GM12878 (cell line): ENCODE data around the gene TOR1AIP1. TPM values are rescaled to one million over a fixed set of nuclear protein-coding genes. Genes with fewer than 3 reads are reported as not detected.

Experiments
- ATAC-seq: fragments of 200-7000 bp; cut with Tn5 transposase; 3 replicates; pipeline ENCODE4 v1.9.1; 2020; ENCODE audit warnings: mild to moderate bottlenecking, moderate library complexity
- BruUV-seq: library from RNA; stranded (reverse); fragments of 400-500 nt; replicated peaks from 2 replicates; lab custom pipeline; 2021; lab: Mats Ljungman, UMichigan
- CTCF ChIA-PET: fragments of 300-600 bp; sonication (Branson Sonifier 250); formaldehyde crosslinking; extraction: SDS; loops from one replicate; lab custom pipeline; 2021; ENCODE audit warnings: inconsistent platforms; lab: Yijun Ruan, JAX
- POLR2A ChIA-PET: fragments of 350-600 bp; formaldehyde crosslinking; extraction: SDS; loops from one replicate; lab custom pipeline; 2021; ENCODE audit warnings: inconsistent platforms; lab: Charles Lee
- RAD21 ChIA-PET: fragments of 300-600 bp; sonication (Branson Sonifier 250); formaldehyde crosslinking; loops from one replicate; lab custom pipeline; 2023; ENCODE audit warnings: antibody characterized with exemption; ENCODE audit not compliant: unreplicated experiment; lab: Charles Lee
- SMC1A ChIA-PET: fragments of 300-600 bp; sonication (Branson Sonifier 250); formaldehyde crosslinking; loops from one replicate; lab custom pipeline; 2023; ENCODE audit not compliant: unreplicated experiment, uncharacterized antibody; lab: Charles Lee
- DNase-seq: peaks from one replicate; pipeline ENCODE4 v3.0.0-alpha.2; 2011; ENCODE audit warnings: low read depth, low spot score
- FAIRE-seq: peaks from 3 replicates; lab custom pipeline; 2011; peaks lifted over from hg19 to GRCh38; lab: Jason Lieb, UNC
- H2AFZ ChIP-seq: 2 replicates; pipeline ENCODE4 v1.6.0; 2011; ENCODE audit warnings: low read depth, low read length, control low read depth; ENCODE audit not compliant: control insufficient read depth
- H3K27ac ChIP-seq: 2 replicates; pipeline ENCODE4 v1.5.1; 2011; ENCODE audit warnings: control low read depth; ENCODE audit not compliant: control insufficient read depth, insufficient read depth
- H3K27me3 ChIP-seq, 2 experiments: replicated peaks in 1 of 2; 2 replicates each; pipeline versions ENCODE4 v1.6.0 to v1.6.1; 2011; ENCODE audit warnings: low read length in 1 of 2; ENCODE audit not compliant: control insufficient read depth in 2 of 2, insufficient read depth in 2 of 2
- H3K36me3 ChIP-seq, 2 experiments: 2 replicates each; pipeline ENCODE4 v1.5.1; 2011; ENCODE audit warnings: low read length in 1 of 2; ENCODE audit not compliant: control insufficient read depth in 2 of 2, insufficient read depth in 2 of 2
- H3K4me1 ChIP-seq: 2 replicates; pipeline ENCODE4 v1.6.1; 2011; ENCODE audit warnings: mild to moderate bottlenecking, low read length, moderate library complexity, mixed read lengths; ENCODE audit not compliant: control insufficient read depth, insufficient read depth
- H3K4me2 ChIP-seq: 2 replicates; pipeline ENCODE4 v1.6.0; 2011; ENCODE audit warnings: control low read depth; ENCODE audit not compliant: control insufficient read depth, insufficient read depth
- H3K4me3 ChIP-seq: fragments of 200-600 bp; sonication (generic); 2 replicates; pipeline ENCODE4 v1.5.1; 2016
- H3K79me2 ChIP-seq: 2 replicates; pipeline ENCODE4 v1.6.0; 2011; ENCODE audit warnings: low read length; ENCODE audit not compliant: control insufficient read depth, insufficient read depth
- H3K9ac ChIP-seq: 2 replicates; pipeline ENCODE4 v1.8.0; 2011; ENCODE audit warnings: low read length, control low read depth, mixed read lengths; ENCODE audit not compliant: control insufficient read depth, insufficient read depth
- H3K9me3 ChIP-seq: replicated peaks from 3 replicates; pipeline ENCODE4 v1.5.1; 2011; ENCODE audit warnings: mild to moderate bottlenecking, low read length; ENCODE audit not compliant: control insufficient read depth, insufficient read depth
- H4K20me1 ChIP-seq: 2 replicates; pipeline ENCODE4 v1.6.0; 2011; ENCODE audit not compliant: control insufficient read depth, insufficient read depth
- BCL11A ChIP-seq: IDR thresholded peaks from 2 replicates; pipeline ENCODE4 v1.6.1; 2011; ENCODE audit warnings: low read depth, low read length
- BRCA1 ChIP-seq: IDR thresholded peaks from 2 replicates; pipeline ENCODE4 v1.6.1; 2011; ENCODE audit warnings: low read depth, low read length, improper control_type of control experiment
- CBX5 ChIP-seq: sonication (generic); IDR thresholded peaks from 2 replicates; pipeline ENCODE4 v1.6.1; 2016; ENCODE audit warnings: low read depth, moderate library complexity, mild to moderate bottlenecking, inconsistent platforms
- FOXM1 ChIP-seq: IDR thresholded peaks from 2 replicates; pipeline ENCODE4 v1.6.1; 2012; ENCODE audit warnings: low read depth, mild to moderate bottlenecking, inconsistent platforms, low read length, moderate library complexity
- HDAC2 ChIP-seq: fragments of 200-600 bp; sonication (generic); IDR thresholded peaks from 2 replicates; pipeline ENCODE4 v1.6.1; 2017
- IRF4 ChIP-seq: IDR thresholded peaks from 2 replicates; pipeline ENCODE4 v1.6.1; 2011; ENCODE audit warnings: low read depth, low read length
- IRF5 ChIP-seq: fragments of 450-650 bp; IDR thresholded peaks from 2 replicates; pipeline ENCODE4 v1.6.1; 2017; ENCODE audit warnings: borderline replicate concordance
- KDM1A ChIP-seq: fragments of 200-600 bp; sonication (generic); IDR thresholded peaks from 2 replicates; pipeline ENCODE4 v1.6.1; 2016; ENCODE audit warnings: borderline replicate concordance
- NFXL1 ChIP-seq: fragments of 450-650 bp; IDR thresholded peaks from 2 replicates; pipeline ENCODE4 v1.6.1; 2017; ENCODE audit warnings: antibody characterized with exemption, mild to moderate bottlenecking, borderline replicate concordance
- RAD51 ChIP-seq: fragments of 450-650 bp; IDR thresholded peaks from 2 replicates; pipeline ENCODE4 v1.6.1; 2016; ENCODE audit warnings: moderate library complexity, mild to moderate bottlenecking, inconsistent platforms
- SMAD5 ChIP-seq: IDR thresholded peaks from 2 replicates; pipeline ENCODE4 v1.6.1; 2016; ENCODE audit warnings: antibody characterized with exemption, low read depth
- TCF7 ChIP-seq: IDR thresholded peaks from 2 replicates; pipeline ENCODE4 v1.6.1; 2014; ENCODE audit warnings: antibody characterized with exemption, borderline replicate concordance
- USF2 ChIP-seq: IDR thresholded peaks from 2 replicates; pipeline ENCODE4 v1.6.1; 2011; ENCODE audit warnings: low read depth, low read length, improper control_type of control experiment, borderline replicate concordance
- WGBS: methylation state at CpG from one replicate; pipeline ENCODE4 v1.1.6; 2016; ENCODE audit warnings: low lambda C conversion rate; ENCODE audit not compliant: insufficient replicate concordance, insufficient coverage; ENCODE audit errors: missing lambda C conversion rate; 5-methylcytosine and 5-hydroxymethylcytosine counted together
- in situ Hi-C: fragments of 300-500 bp; cut with MboI; formaldehyde crosslinking; loops from 9 replicates; pipeline ENCODE4 v1.14.3; 2018; ENCODE audit warnings: mixed read lengths
- intact Hi-C: fragments of 100-400 bp; cut with micrococcal nuclease; formaldehyde crosslinking; loops from one replicate; pipeline ENCODE4 v1.14.2; 2022; ENCODE audit not compliant: unreplicated experiment
- polyA plus RNA-seq, 11 experiments: library from polyadenylated mRNA; depleted of rRNA in 4 of 11; unstranded in 6 of 11; stranded (reverse) in 5 of 11; fragments of >200 nt; fragmentation: Nextera tagmentation in 4 of 11; fragmentation: Illumina TruSeq in 1 of 11; extraction: Ambion mirVana in 4 of 11; extraction: Trizol in 1 of 11; gene quantifications; 1 replicate in 1 of 11; 2 replicates in 10 of 11; pipeline versions ENCODE4 v1.2.1 to v1.2.3, GENCODE V29; 2011 to 2016; ENCODE audit warnings: inconsistent platforms in 2 of 11, missing spikeins in 2 of 11, low read depth in 1 of 11
- total RNA-seq, 4 experiments: library from RNA; depleted of rRNA in 3 of 4; stranded (reverse); fragments of >200 nt in 3 of 4; fragmentation: Illumina TruSeq in 1 of 4; extraction: Trizol in 1 of 4; gene quantifications; 2 replicates each; pipeline versions ENCODE4 v1.2.1 to v1.2.3, GENCODE V29; 2013 to 2021

Gene TOR1AIP1
- total and polyA plus RNA-seq, 10 of the 15 experiments (the other 5 are each of a cell fraction or from before 2014, with no cell fraction given): 14.8 to 36.0 (median 25.8) TPM

DNA sequence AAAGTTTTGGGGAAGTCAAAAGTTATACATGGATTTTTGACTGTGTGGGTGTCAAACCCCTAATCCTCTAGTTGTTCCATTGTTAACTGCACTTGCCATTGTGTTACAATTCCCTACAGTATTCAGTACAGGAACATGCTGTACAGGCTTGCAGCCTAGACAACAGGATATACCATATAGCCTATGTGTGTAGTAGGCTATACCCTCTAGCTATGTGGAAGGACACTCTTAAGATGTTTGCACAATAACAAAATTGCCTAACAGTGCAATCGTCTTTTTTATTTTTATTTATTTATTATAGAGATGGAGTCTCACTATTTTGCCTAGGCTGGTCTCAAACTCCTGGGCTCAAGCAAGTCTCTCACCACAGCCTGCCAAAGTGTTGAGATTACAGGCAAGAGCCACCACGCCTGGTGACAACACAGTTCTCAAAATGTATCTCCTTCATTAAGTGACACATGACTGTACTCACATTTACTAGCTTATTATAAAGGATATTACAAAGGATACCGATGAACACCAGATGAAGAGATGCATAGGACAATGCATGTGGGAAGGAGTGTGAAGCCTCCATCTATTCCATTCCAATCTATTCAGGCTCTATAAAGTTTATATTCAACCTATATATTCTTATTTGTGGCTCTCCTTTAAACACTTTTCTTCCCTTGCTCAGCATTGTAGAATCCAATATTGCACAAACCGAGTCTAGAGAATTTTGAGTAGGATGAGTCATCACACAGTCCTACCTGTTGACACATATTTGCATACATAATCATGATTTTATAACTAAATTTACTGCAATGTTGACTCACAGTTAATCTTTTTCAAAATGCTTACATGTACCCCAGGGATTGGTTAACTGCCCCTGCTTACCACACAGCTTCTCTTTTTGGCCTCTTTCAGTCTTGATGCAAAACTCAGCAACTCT is 44.1 kb downstream of the TOR1AIP1 start:
- intact Hi-C loops (no loop called here), in situ Hi-C loops (no loop called here)
- Histone ChIP-seq H3K27me3 (no peaks in the 10 kb centered on the region), H3K9ac (no peak overlapping the region), H3K36me3 (peaks cover 0 to 7% of the 10 kb centered on the region in 2 experiments; a peak in 1 of 4 replicates), H3K27ac (no peak overlapping the region), H3K79me2 (no peaks in the 10 kb centered on the region), H4K20me1 (no peaks in the 10 kb centered on the region), H3K4me1 (no peaks in the 10 kb centered on the region), H3K4me2 (no peak overlapping the region), H2AFZ (no peak overlapping the region), H3K4me3 (no peak overlapping the region), H3K9me3 (no peaks in the 10 kb centered on the region)
- ChIA-PET POLR2A (interaction anchor here (0.8 to 0.9 kb wide), 2 partner anchors 8 to 109 kb away, joined by 3 read pairs; no protein-coding TSS in a partner anchor), SMC1A (interaction anchor here (0.7 to 1.5 kb wide), 6 partner anchors 9 to 65 kb away, joined by 3 read pairs; no protein-coding TSS in a partner anchor), RAD21 (no interaction called here), CTCF (interaction anchor here (0.8 kb wide), 1 partner anchor 11 kb away, joined by 3 read pairs; no protein-coding TSS in a partner anchor)
- 60% methylated on average over 4 of the region's 4 CpGs for WGBS
- FAIRE-seq (no peak), DNase-seq (no peak), ATAC-seq (no peak)
- no TSS peak for BruUV-seq
- TF ChIP-seq NFXL1 (no peak), KDM1A (no peak), BCL11A (no peak), USF2 (no peak), BRCA1 (no peak), RAD51 (no peak), TCF7 (no peak), HDAC2 (no peak), IRF5 (no peak), IRF4 (no peak), FOXM1 (no peak), CBX5 (no peak), SMAD5 (no peak)
